B cell (primary cell): ENCODE data around the gene MTHFR. TPM values are rescaled to one million over a fixed set of nuclear protein-coding genes. Genes with fewer than 3 reads are reported as not detected.

Experiments used
- ATAC-seq: fragments of 200-7000 bp; cut with Tn5 transposase; one replicate; pipeline ENCODE4 v1.10.0; 2021; ENCODE audit warnings: low read depth, mild to moderate bottlenecking, moderate number of reproducible peaks, moderate library complexity
- CTCF ChIA-PET: fragments of 350-600 bp; sonication (Branson Sonifier 250); formaldehyde crosslinking; loops from one replicate; lab custom pipeline; 2021; ENCODE audit warnings: antibody characterized with exemption, inconsistent platforms; lab: Charles Lee
- POLR2A ChIA-PET: fragments of 350-600 bp; sonication (Branson Sonifier 250); formaldehyde crosslinking; loops from one replicate; lab custom pipeline; 2021; ENCODE audit warnings: antibody characterized with exemption; lab: Charles Lee
- DNase-seq: peaks from one replicate; pipeline ENCODE4 v3.0.0; 2013
- H2AFZ ChIP-seq: 2 replicates; pipeline ENCODE4 v1.6.1; 2012; ENCODE audit warnings: mild to moderate bottlenecking, low read depth, low read length; ENCODE audit not compliant: insufficient read depth, poor library complexity, severe bottlenecking
- H3K27ac ChIP-seq, 2 donors: 1 replicate in 1 of 2; 2 replicates in 1 of 2; pipeline ENCODE4 v1.5.1; 2012 to 2013; ENCODE audit warnings: low read length in 2 of 2, mild to moderate bottlenecking in 2 of 2, moderate library complexity in 1 of 2
- H3K27me3 ChIP-seq, 4 experiments: fragments of 200-600 bp in 1 of 4; sonication (generic) in 1 of 4; replicated peaks in 1 of 4; 1 replicate in 2 of 4; 2 replicates in 2 of 4; pipeline versions ENCODE4 v1.6.1 to v1.7.0; 2013 to 2016; ENCODE audit warnings: low read length in 3 of 4, mild to moderate bottlenecking in 2 of 4, mixed read lengths in 1 of 4, moderate library complexity in 1 of 4; ENCODE audit not compliant: insufficient read depth in 4 of 4, control insufficient read depth in 3 of 4; ENCODE audit errors: control extremely low read depth in 1 of 4
- H3K36me3 ChIP-seq, 2 experiments: replicated peaks in 1 of 2; 1 replicate in 1 of 2; 2 replicates in 1 of 2; pipeline versions ENCODE4 v1.6.1 to v1.7.1; 2013; ENCODE audit warnings: low read length in 1 of 2; ENCODE audit not compliant: insufficient read depth in 2 of 2, control insufficient read depth in 1 of 2; ENCODE audit errors: control extremely low read depth in 1 of 2, extremely low read depth in 1 of 2
- H3K4me1 ChIP-seq, 2 donors: fragments of 200-600 bp in 1 of 2; sonication (generic) in 1 of 2; 1 replicate in 1 of 2; 2 replicates in 1 of 2; pipeline versions ENCODE4 v1.5.1 to v1.6.1; 2013 to 2017; ENCODE audit warnings: low read length in 2 of 2; ENCODE audit not compliant: control insufficient read depth in 2 of 2, insufficient read depth in 2 of 2
- H3K4me2 ChIP-seq: replicated peaks from 2 replicates; pipeline ENCODE3; 2012; ENCODE audit warnings: mild to moderate bottlenecking, low read depth, low read length; ENCODE audit not compliant: poor library complexity, severe bottlenecking
- H3K4me3 ChIP-seq, 5 experiments: fragments of 200-600 bp in 1 of 5; sonication (generic) in 1 of 5; 1 replicate in 3 of 5; 2 replicates in 2 of 5; pipeline versions ENCODE4 v1.5.1 to v1.7.0; 2011 to 2016; ENCODE audit warnings: low read length in 4 of 5, mild to moderate bottlenecking in 4 of 5, low read depth in 2 of 5, control low read depth in 1 of 5, moderate library complexity in 1 of 5; ENCODE audit not compliant: insufficient read depth in 1 of 5; ENCODE audit errors: control extremely low read depth in 1 of 5, extremely low read depth in 1 of 5
- H3K79me2 ChIP-seq: fragments of 200-600 bp; sonication (generic); one replicate; pipeline ENCODE4 v1.6.0; 2016; ENCODE audit warnings: low read length; ENCODE audit not compliant: control insufficient read depth, insufficient read depth
- H3K9ac ChIP-seq: fragments of 200-600 bp; sonication (generic); 2 replicates; pipeline ENCODE4 v1.6.1; 2017; ENCODE audit warnings: mild to moderate bottlenecking, low read length, moderate library complexity
- H3K9me3 ChIP-seq, 3 donors: one replicate each; pipeline versions ENCODE4 v1.6.1 to v1.7.1; 2013; ENCODE audit warnings: low read length in 2 of 3; ENCODE audit not compliant: control insufficient read depth in 2 of 3, insufficient read depth in 1 of 3; ENCODE audit errors: control extremely low read depth in 1 of 3
- H4K20me1 ChIP-seq: 2 replicates; pipeline ENCODE4 v1.6.0; 2012; ENCODE audit warnings: mild to moderate bottlenecking, low read length; ENCODE audit not compliant: insufficient read depth, control insufficient read depth, poor library complexity, severe bottlenecking
- H3K27ac Mint-ChIP-seq: one replicate; pipeline ENCODE4 v1.8.0; 2021; ENCODE audit warnings: mixed read lengths
- H3K27me3 Mint-ChIP-seq: one replicate; pipeline ENCODE4 v1.8.0; 2021; ENCODE audit warnings: mixed read lengths
- H3K4me1 Mint-ChIP-seq: one replicate; pipeline ENCODE4 v1.8.0; 2021; ENCODE audit warnings: mixed read lengths
- H3K4me3 Mint-ChIP-seq: one replicate; pipeline ENCODE4 v1.8.0; 2021; ENCODE audit warnings: mixed read lengths
- H3K9me3 Mint-ChIP-seq: one replicate; pipeline ENCODE4 v1.8.0; 2022; ENCODE audit warnings: mixed read lengths; ENCODE audit not compliant: insufficient read depth
- EZH2 ChIP-seq: IDR thresholded peaks from 2 replicates; pipeline ENCODE4 v1.6.1; 2012; ENCODE audit warnings: borderline replicate concordance, low read depth, mild to moderate bottlenecking, moderate library complexity, low read length; ENCODE audit not compliant: insufficient read depth, poor library complexity, severe bottlenecking
- WGBS: methylation state at CpG from one replicate; pipeline ENCODE4 v1.1.5; 2013; ENCODE audit warnings: missing lambda C conversion rate; ENCODE audit not compliant: insufficient coverage; 5-methylcytosine and 5-hydroxymethylcytosine counted together
- intact Hi-C: fragments of 100-400 bp; cut with micrococcal nuclease; formaldehyde crosslinking; loops from one replicate; pipeline ENCODE4 v1.10.0; 2022
- polyA plus RNA-seq: library from polyadenylated mRNA; depleted of rRNA; stranded (reverse); fragments of >200 nt; gene quantifications from 2 replicates; pipeline ENCODE4 v1.2.3, GENCODE V29; 2012
- total RNA-seq, 2 donors: library from RNA; stranded (reverse); fragments of 120-200 nt in 1 of 2; gene quantifications; 1 replicate in 1 of 2; 2 replicates in 1 of 2; pipeline versions ENCODE4 v1.2.3 to v1.2.4, GENCODE V29; 2013 to 2022
- TF ChIP-seq, protein P1 (sequence below): fragments of 200-600 bp; IDR thresholded peaks from one replicate; pipeline ENCODE4 v1.8.0; 2022; ENCODE audit warnings: antibody characterized with exemption, mild to moderate bottlenecking

MTHFR gene
- total and polyA plus RNA-seq, 2 donors (not counting 1 experiment from before 2014, with no cell fraction given): 35.8 to 114 TPM

GRCh38 chr1:11778844-11779623 lies 26.7 kb downstream of the MTHFR start:
- Histone ChIP-seq H4K20me1 (no peaks in the 10 kb centered on the region), H3K9me3 (no peaks in the 10 kb centered on the region), H3K4me3 (no peak overlapping the region), H3K4me2 (no peak overlapping the region), H2AFZ (no peak overlapping the region), H3K27ac (no peak overlapping the region), H3K4me1 (no peaks in the 10 kb centered on the region), H3K36me3 (no peaks in the 10 kb centered on the region), H3K27me3 (no peaks in the 10 kb centered on the region), H3K79me2 (no peaks in the 10 kb centered on the region), H3K9ac (no peak overlapping the region)
- Mint-ChIP-seq H3K27me3 (peaks cover 6% of the 10 kb centered on the region), H3K27ac (no peak overlapping the region), H3K4me3 (no peak overlapping the region), H3K9me3 (no peaks in the 10 kb centered on the region), H3K4me1 (peaks cover 3% of the 10 kb centered on the region)
- DNase-seq: no peak
- ChIA-PET CTCF (interaction anchor here (1.3 kb wide), 1 partner anchor 742 kb away, joined by 3 read pairs; no protein-coding TSS in a partner anchor), POLR2A (no interaction called here)
- intact Hi-C loops: no loop called here
- WGBS: 93% methylated on average over 7 of the region's 15 CpGs
- ATAC-seq: no peak
- TF ChIP-seq EZH2: no peak
- TF ChIP-seq, protein P1, sequence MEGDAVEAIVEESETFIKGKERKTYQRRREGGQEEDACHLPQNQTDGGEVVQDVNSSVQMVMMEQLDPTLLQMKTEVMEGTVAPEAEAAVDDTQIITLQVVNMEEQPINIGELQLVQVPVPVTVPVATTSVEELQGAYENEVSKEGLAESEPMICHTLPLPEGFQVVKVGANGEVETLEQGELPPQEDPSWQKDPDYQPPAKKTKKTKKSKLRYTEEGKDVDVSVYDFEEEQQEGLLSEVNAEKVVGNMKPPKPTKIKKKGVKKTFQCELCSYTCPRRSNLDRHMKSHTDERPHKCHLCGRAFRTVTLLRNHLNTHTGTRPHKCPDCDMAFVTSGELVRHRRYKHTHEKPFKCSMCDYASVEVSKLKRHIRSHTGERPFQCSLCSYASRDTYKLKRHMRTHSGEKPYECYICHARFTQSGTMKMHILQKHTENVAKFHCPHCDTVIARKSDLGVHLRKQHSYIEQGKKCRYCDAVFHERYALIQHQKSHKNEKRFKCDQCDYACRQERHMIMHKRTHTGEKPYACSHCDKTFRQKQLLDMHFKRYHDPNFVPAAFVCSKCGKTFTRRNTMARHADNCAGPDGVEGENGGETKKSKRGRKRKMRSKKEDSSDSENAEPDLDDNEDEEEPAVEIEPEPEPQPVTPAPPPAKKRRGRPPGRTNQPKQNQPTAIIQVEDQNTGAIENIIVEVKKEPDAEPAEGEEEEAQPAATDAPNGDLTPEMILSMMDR: no peak

DNA sequence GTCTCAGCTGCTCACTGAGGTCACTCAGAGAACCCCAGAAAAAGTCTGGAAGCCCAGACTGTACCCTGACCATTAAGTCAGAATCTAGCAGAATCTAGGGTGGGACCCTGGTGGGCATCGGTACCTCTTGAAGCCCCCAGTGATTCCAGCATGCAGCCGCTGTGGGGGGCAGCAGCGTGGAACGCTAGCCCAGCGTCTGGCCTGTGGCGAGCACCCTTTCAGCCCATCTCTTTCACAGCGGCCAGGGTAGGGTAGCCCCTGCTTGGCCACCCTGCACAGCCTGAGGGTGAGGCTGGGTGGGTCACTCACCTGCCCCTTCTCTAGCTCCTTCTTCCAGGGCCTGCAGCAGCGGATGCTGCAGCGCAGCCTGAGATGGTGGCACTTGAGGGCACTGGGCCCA lies 27.4 kb downstream of the MTHFR start:
- intact Hi-C loops: no loop called here
- H3K27ac ChIP-seq: no peak overlapping the region
- no peak overlapping the region for H3K4me3 ChIP-seq
- Mint-ChIP-seq H3K4me3 (no peak overlapping the region), H3K27ac (no peak overlapping the region), H3K4me1 (peaks cover 1% of the 10 kb centered on the region), H3K9me3 (no peaks in the 10 kb centered on the region), H3K27me3 (peaks cover 6% of the 10 kb centered on the region)
- H3K79me2 ChIP-seq: no peaks in the 10 kb centered on the region
- ATAC-seq (no peak), DNase-seq (no peak)
- no peak overlapping the region for H3K4me2 ChIP-seq
- ChIA-PET CTCF (interaction anchor here (0.7 kb wide), 1 partner anchor 77 kb away, joined by 3 read pairs; no protein-coding TSS in a partner anchor), POLR2A (no interaction called here)
- H3K9me3 ChIP-seq: no peaks in the 10 kb centered on the region
- no peak overlapping the region for H3K9ac ChIP-seq
- H3K36me3 ChIP-seq: no peaks in the 10 kb centered on the region
- 90% methylated on average over 9 of the region's 9 CpGs for WGBS
- H3K27me3 ChIP-seq: no peaks in the 10 kb centered on the region
- H4K20me1 ChIP-seq: no peaks in the 10 kb centered on the region
- TF ChIP-seq, protein P1: no peak
- no peak for TF ChIP-seq EZH2
- no peak overlapping the region for H2AFZ ChIP-seq
- no peaks in the 10 kb centered on the region for H3K4me1 ChIP-seq
